ENCODE results near the gene IARS1.

DNA sequence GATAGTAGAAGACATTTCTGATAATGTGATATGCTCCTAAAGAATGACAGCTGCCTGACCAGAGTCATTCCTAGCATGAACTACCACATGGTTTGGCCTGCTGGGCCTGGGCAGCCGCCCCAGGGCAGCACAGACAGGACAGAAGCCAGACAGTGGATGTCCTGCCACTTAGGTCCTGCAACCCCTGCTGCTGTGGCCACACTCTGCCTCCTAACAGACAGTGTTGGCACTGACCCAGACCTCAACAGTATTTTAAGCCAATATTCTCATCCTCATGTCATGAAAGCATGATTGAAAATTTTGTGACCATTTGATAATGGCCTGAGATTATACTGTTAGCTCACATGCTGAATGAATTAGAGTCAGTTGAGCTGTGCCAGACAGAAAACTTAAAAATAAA is 48.1 kb upstream of the IARS1 start:
- TF ChIP-seq POLR2A (IDR thresholded peaks at IDR 0.05): no peak
- TF ChIP-seq, protein P1, sequence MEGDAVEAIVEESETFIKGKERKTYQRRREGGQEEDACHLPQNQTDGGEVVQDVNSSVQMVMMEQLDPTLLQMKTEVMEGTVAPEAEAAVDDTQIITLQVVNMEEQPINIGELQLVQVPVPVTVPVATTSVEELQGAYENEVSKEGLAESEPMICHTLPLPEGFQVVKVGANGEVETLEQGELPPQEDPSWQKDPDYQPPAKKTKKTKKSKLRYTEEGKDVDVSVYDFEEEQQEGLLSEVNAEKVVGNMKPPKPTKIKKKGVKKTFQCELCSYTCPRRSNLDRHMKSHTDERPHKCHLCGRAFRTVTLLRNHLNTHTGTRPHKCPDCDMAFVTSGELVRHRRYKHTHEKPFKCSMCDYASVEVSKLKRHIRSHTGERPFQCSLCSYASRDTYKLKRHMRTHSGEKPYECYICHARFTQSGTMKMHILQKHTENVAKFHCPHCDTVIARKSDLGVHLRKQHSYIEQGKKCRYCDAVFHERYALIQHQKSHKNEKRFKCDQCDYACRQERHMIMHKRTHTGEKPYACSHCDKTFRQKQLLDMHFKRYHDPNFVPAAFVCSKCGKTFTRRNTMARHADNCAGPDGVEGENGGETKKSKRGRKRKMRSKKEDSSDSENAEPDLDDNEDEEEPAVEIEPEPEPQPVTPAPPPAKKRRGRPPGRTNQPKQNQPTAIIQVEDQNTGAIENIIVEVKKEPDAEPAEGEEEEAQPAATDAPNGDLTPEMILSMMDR (IDR thresholded peaks at IDR 0.05): no peak
